Activated T-helper 2 cell treated with anti-CD3 and anti-CD28 coated beads, Interferon-gamma antibody, Interleukin-2, Interleukin-4, amounts not matched to agents 10 μg/mL and 5 μg/mL and 100 μg/mL, durations not matched to agents 14 hours and 24 hours and 36 hours (primary cell): Measurements from ENCODE around the gene APOC1. TPM values are rescaled to one million over a fixed set of nuclear protein-coding genes. Genes with fewer than 3 reads are reported as not detected.
A peak's percentile ranks its signal among the peaks of the same experiment; 100 is the strongest.

ENCODE experiments used
- DNase-seq: peaks from one replicate; pipeline ENCODE4 v3.0.0; 2021; ENCODE audit warnings: low spot score
- H3K27ac Mint-ChIP-seq: one replicate; pipeline ENCODE4 v1.8.0; 2021; ENCODE audit warnings: mixed read lengths
- H3K27me3 Mint-ChIP-seq: one replicate; pipeline ENCODE4 v1.8.0; 2021; ENCODE audit warnings: low read depth, mixed read lengths
- H3K36me3 Mint-ChIP-seq: one replicate; pipeline ENCODE4 v1.8.0; 2021; ENCODE audit warnings: low read depth, mixed read lengths
- H3K4me1 Mint-ChIP-seq: one replicate; pipeline ENCODE4 v1.8.0; 2021; ENCODE audit warnings: low read depth, mixed read lengths
- H3K4me3 Mint-ChIP-seq: one replicate; pipeline ENCODE4 v1.8.0; 2021; ENCODE audit warnings: low read depth, mild to moderate bottlenecking, moderate library complexity, mixed read lengths
- H3K9me3 Mint-ChIP-seq: one replicate; pipeline ENCODE4 v1.8.0; 2021; ENCODE audit warnings: mixed read lengths
- intact Hi-C: fragments of 100-400 bp; cut with micrococcal nuclease; formaldehyde crosslinking; loops from one replicate; pipeline ENCODE4 v1.15.1; 2023
- total RNA-seq: library from RNA; stranded (reverse); gene quantifications from 2 replicates; pipeline ENCODE4 v1.2.3, GENCODE V29; 2022

The APOC1 gene
- total RNA-seq, 1 donor from 2014 or later: 3.1 TPM

- Mint-ChIP-seq H3K4me3 (peak overlapping the region; percentile 95), H3K4me1 (peaks cover 19% of the 10 kb centered on the region), H3K27ac (no peak overlapping the region), H3K27me3 (no peaks in the 10 kb centered on the region), H3K36me3 (peaks cover 54% of the 10 kb centered on the region), H3K9me3 (peaks cover 4% of the 10 kb centered on the region)
- DNase-seq: no peak
- intact Hi-C loops: no loop called here
Observed at GRCh38 chr19:44893332-44894051, 20.9 kb upstream of the APOC1 start.

- intact Hi-C loops: no loop called here
- H3K36me3 Mint-ChIP-seq: peaks cover 54% of the 10 kb centered on the region
Observed at GRCh38 chr19:44894052-44894400, 20.4 kb upstream of the APOC1 start.

GRCh38 chr19:44894946-44895345, 19.5 kb upstream of the APOC1 start:
- no peak overlapping the region for H3K27ac Mint-ChIP-seq
- no peaks in the 10 kb centered on the region for H3K27me3 Mint-ChIP-seq
- no peak overlapping the region for H3K4me3 Mint-ChIP-seq
- DNase-seq: no peak
- intact Hi-C loops: no loop called here
- no peaks in the 10 kb centered on the region for H3K9me3 Mint-ChIP-seq
- H3K36me3 Mint-ChIP-seq: peaks cover 61% of the 10 kb centered on the region
- H3K4me1 Mint-ChIP-seq: peaks cover 16% of the 10 kb centered on the region

More at GRCh38 chr19:44894052-44894400, 20.4 kb upstream of the APOC1 start:
- DNase-seq: no peak
- Mint-ChIP-seq H3K9me3 (peaks cover 2% of the 10 kb centered on the region), H3K4me3 (no peak overlapping the region), H3K27ac (no peak overlapping the region), H3K4me1 (peaks cover 18% of the 10 kb centered on the region), H3K27me3 (no peaks in the 10 kb centered on the region)

GRCh38 chr19:44897835-44898234, 16.6 kb upstream of the APOC1 start:
- Mint-ChIP-seq H3K4me3 (no peak overlapping the region), H3K36me3 (peaks cover 69% of the 10 kb centered on the region), H3K27ac (no peak overlapping the region), H3K27me3 (no peaks in the 10 kb centered on the region), H3K4me1 (peaks cover 2% of the 10 kb centered on the region), H3K9me3 (no peaks in the 10 kb centered on the region)
- DNase-seq: no peak
- intact Hi-C loops: no loop called here

DNA sequence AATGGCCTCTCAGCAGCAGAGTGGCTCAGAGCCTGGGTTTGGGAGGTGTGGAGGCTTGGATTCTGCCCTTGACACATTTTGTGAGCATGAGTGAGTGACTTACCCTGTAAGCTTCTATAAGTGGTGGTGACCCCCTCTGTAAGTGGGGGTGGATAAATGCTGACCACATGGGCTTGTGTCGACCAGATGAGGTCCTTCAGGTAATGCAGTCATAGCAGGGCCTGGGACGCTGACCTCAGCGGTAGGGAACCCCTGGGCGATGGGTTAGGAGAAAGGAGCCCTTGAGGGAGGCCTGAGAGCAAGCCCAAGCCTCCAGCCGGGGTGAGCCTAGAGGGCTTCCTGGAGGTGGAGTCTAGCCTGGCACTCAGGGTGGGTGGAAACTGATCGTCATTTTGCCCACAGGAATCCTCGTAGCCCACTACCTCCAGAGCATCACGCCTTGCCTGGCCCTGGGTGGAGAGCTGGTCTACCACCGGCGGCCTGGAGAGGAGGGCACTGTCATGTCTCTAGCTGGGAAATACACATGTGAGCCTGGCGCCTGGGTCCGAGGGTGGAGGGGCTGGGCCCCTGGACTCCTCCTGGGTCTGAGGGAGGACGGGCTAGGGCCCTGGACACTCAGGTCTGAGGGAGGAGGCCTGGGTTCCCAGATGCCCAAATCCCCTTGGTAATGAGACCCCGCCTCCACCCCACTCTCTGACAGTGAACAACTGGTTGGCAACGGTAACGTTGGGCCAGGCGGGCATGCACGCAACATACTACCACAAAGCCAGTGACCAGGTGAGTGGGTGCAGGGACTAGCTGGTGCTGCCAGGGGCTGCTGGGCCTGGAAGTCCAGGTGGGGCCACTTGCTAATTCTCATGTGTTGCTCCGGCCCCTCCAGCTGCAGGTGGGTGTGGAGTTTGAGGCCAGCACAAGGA, 13.8 kb upstream of the APOC1 start:
- Mint-ChIP-seq H3K27me3 (no peaks in the 10 kb centered on the region), H3K36me3 (peaks cover 56% of the 10 kb centered on the region), H3K4me3 (no peak overlapping the region), H3K9me3 (no peaks in the 10 kb centered on the region), H3K4me1 (no peaks in the 10 kb centered on the region), H3K27ac (no peak overlapping the region)
- intact Hi-C loops: no loop called here
- DNase-seq: no peak

DNA sequence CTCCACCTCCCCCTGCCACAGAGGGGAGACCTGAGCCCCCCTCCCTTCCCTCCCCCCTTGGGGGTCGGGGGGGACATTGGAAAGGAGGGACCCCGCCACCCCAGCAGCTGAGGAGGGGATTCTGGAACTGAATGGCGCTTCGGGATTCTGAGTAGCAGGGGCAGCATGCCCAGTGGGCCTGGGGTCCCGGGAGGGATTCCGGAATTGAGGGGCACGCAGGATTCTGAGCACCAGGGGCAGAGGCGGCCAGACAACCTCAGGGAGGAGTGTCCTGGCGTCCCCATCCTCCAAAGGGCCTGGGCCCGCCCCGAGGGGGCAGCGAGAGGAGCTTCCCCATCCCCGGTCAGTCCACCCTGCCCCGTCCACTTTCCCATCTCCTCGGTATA, 11.2 kb upstream of the APOC1 start:
- intact Hi-C loops: loop anchor here (1.0 kb wide), 1 partner anchor 48 kb away; no protein-coding TSS in a partner anchor
- Mint-ChIP-seq H3K27me3 (peaks cover 7% of the 10 kb centered on the region), H3K27ac (no peak overlapping the region), H3K4me1 (peaks cover 5% of the 10 kb centered on the region), H3K4me3 (no peak overlapping the region), H3K36me3 (peaks cover 39% of the 10 kb centered on the region), H3K9me3 (no peaks in the 10 kb centered on the region)
- DNase-seq: no peak

DNA sequence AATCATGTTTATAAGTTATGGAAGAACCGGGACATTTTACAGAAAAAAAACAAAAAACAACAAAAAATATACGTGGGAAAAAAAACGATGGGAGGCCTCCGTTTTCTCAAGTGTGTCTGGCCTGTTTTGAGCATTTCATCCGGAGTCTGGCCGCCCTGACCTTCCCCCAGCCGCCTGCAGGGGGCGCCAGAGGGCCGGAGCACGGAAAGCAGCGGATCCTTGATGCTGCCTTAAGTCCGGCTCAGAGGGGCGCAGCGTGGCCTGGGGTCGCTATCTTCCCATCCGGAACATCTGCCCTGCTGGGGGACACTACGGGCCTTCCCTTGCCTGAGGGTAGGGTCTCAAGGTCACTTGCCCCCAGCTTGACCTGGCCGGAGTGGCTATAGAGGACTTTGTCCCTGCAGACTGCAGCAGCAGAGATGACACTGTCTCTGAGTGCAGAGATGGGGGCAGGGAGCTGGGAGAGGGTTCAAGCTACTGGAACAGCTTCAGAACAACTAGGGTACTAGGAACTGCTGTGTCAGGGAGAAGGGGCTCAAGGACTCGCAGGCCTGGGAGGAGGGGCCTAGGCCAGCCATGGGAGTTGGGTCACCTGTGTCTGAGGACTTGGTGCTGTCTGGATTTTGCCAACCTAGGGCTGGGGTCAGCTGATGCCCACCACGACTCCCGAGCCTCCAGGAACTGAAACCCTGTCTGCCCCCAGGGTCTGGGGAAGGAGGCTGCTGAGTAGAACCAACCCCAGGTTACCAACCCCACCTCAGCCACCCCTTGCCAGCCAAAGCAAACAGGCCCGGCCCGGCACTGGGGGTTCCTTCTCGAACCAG, 10.6 kb upstream of the APOC1 start:
- H3K36me3 Mint-ChIP-seq: peaks cover 38% of the 10 kb centered on the region
- no peak overlapping the region for H3K27ac Mint-ChIP-seq
- no peaks in the 10 kb centered on the region for H3K9me3 Mint-ChIP-seq
- peak; percentile 62 for DNase-seq
- H3K4me3 Mint-ChIP-seq: no peak overlapping the region
- H3K27me3 Mint-ChIP-seq: peaks cover 7% of the 10 kb centered on the region
- H3K4me1 Mint-ChIP-seq: peaks cover 5% of the 10 kb centered on the region
- intact Hi-C loops: loop anchor here (1.0 kb wide), 1 partner anchor 47 kb away; no protein-coding TSS in a partner anchor

GRCh38 chr19:44904426-44904994, 9.9 kb upstream of the APOC1 start:
- DNase-seq: no peak
- Mint-ChIP-seq H3K4me3 (no peak overlapping the region), H3K9me3 (no peaks in the 10 kb centered on the region), H3K4me1 (peaks cover 5% of the 10 kb centered on the region), H3K27me3 (peaks cover 7% of the 10 kb centered on the region), H3K36me3 (peaks cover 34% of the 10 kb centered on the region), H3K27ac (no peak overlapping the region)
- intact Hi-C loops: no loop called here

DNA sequence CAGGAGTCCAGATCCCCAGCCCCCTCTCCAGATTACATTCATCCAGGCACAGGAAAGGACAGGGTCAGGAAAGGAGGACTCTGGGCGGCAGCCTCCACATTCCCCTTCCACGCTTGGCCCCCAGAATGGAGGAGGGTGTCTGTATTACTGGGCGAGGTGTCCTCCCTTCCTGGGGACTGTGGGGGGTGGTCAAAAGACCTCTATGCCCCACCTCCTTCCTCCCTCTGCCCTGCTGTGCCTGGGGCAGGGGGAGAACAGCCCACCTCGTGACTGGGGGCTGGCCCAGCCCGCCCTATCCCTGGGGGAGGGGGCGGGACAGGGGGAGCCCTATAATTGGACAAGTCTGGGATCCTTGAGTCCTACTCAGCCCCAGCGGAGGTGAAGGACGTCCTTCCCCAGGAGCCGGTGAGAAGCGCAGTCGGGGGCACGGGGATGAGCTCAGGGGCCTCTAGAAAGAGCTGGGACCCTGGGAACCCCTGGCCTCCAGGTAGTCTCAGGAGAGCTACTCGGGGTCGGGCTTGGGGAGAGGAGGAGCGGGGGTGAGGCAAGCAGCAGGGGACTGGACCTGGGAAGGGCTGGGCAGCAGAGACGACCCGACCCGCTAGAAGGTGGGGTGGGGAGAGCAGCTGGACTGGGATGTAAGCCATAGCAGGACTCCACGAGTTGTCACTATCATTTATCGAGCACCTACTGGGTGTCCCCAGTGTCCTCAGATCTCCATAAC, 8.8 kb upstream of the APOC1 start, which contains the start of gene APOE:
Gene APOE, plus strand, starts transcription at position 360 of the 724 bp plus-strand sequence. CDS start 829 bp downstream, outside the sequence.
- H3K9me3 Mint-ChIP-seq: no peaks in the 10 kb centered on the region
- H3K4me3 Mint-ChIP-seq: no peak within 1 kb of the TSS
- peaks cover 9% of the 10 kb centered on the region for H3K4me1 Mint-ChIP-seq
- H3K27ac Mint-ChIP-seq: no peak within 1 kb of the TSS
- peaks cover 24% of the 10 kb centered on the region for H3K36me3 Mint-ChIP-seq
- no peak for DNase-seq
- intact Hi-C loops: no loop called here
- H3K27me3 Mint-ChIP-seq: peaks cover 7% of the 10 kb centered on the region

- Mint-ChIP-seq H3K4me3 (no peak overlapping the region), H3K4me1 (peaks cover 15% of the 10 kb centered on the region), H3K9me3 (no peaks in the 10 kb centered on the region), H3K27me3 (peaks cover 10% of the 10 kb centered on the region), H3K36me3 (peaks cover 12% of the 10 kb centered on the region), H3K27ac (no peak overlapping the region)
- intact Hi-C loops: no loop called here
- no peak for DNase-seq
Observed at GRCh38 chr19:44907613-44908012, 6.8 kb upstream of the APOC1 start.

DNA sequence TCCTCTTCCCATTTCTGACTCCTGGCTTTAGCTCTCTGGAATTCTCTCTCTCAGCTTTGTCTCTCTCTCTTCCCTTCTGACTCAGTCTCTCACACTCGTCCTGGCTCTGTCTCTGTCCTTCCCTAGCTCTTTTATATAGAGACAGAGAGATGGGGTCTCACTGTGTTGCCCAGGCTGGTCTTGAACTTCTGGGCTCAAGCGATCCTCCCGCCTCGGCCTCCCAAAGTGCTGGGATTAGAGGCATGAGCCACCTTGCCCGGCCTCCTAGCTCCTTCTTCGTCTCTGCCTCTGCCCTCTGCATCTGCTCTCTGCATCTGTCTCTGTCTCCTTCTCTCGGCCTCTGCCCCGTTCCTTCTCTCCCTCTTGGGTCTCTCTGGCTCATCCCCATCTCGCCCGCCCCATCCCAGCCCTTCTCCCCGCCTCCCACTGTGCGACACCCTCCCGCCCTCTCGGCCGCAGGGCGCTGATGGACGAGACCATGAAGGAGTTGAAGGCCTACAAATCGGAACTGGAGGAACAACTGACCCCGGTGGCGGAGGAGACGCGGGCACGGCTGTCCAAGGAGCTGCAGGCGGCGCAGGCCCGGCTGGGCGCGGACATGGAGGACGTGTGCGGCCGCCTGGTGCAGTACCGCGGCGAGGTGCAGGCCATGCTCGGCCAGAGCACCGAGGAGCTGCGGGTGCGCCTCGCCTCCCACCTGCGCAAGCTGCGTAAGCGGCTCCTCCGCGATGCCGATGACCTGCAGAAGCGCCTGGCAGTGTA, 6.2 kb upstream of the APOC1 start:
- no peak for DNase-seq
- Mint-ChIP-seq H3K36me3 (peaks cover 10% of the 10 kb centered on the region), H3K4me3 (no peak overlapping the region), H3K27me3 (peaks cover 13% of the 10 kb centered on the region), H3K9me3 (no peaks in the 10 kb centered on the region), H3K27ac (no peak overlapping the region), H3K4me1 (peaks cover 18% of the 10 kb centered on the region)
- intact Hi-C loops: no loop called here
